Measurements from ENCODE around the gene KRT71.

The KRT71 gene

GRCh38 chr12:52542157-52542556 lies 10.8 kb downstream of the KRT71 start:
- no peak overlapping the region for H3K4me3 ChIP-seq
- H3K27ac ChIP-seq, result peak overlapping the region in 1 of 21 experiments; percentile 17

GRCh38 chr12:52541709-52542108 lies 11.2 kb downstream of the KRT71 start:
- Histone ChIP-seq H3K27ac (no peak overlapping the region), H3K4me3 (no peak overlapping the region)

- no peak overlapping the region for H3K4me3 ChIP-seq
- peak overlapping the region in 1 of 21 experiments; percentile 76 for H3K27ac ChIP-seq
Measured at GRCh38 chr12:52540531-52540930, 12.4 kb downstream of the KRT71 start.

- no peak overlapping the region for H3K4me3 ChIP-seq
Measured at GRCh38 chr12:52539821-52540173, 13.1 kb downstream of the KRT71 start.

GRCh38 chr12:52539083-52539820 lies 13.7 kb downstream of the KRT71 start:
- Histone ChIP-seq H3K4me3 (no peak overlapping the region), H3K27ac (peak overlapping the region in 14 of 21 experiments; percentile 21 to 76 (median 54))

More at GRCh38 chr12:52539821-52540173, 13.1 kb downstream of the KRT71 start:
- peak overlapping the region in 12 of 21 experiments; percentile 18 to 76 (median 42) for H3K27ac ChIP-seq

- Histone ChIP-seq H3K4me3 (no peak overlapping the region), H3K27ac (no peak overlapping the region)
Measured at GRCh38 chr12:52537101-52537500, 15.8 kb downstream of the KRT71 start.

- no peak overlapping the region for H3K4me3 ChIP-seq
- H3K27ac ChIP-seq, result no peak overlapping the region
Measured at GRCh38 chr12:52535574-52535973, 17.4 kb downstream of the KRT71 start.

GRCh38 chr12:52534482-52534881 lies 18.5 kb downstream of the KRT71 start:
- Histone ChIP-seq H3K4me3 (no peak overlapping the region), H3K27ac (peak overlapping the region in 1 of 21 experiments; percentile 74)

GRCh38 chr12:52533686-52534470 lies 19.1 kb downstream of the KRT71 start:
- no peak overlapping the region for H3K4me3 ChIP-seq

GRCh38 chr12:52532636-52533035 lies 20.3 kb downstream of the KRT71 start:
- H3K27ac ChIP-seq, result no peak overlapping the region

More at GRCh38 chr12:52533686-52534470, 19.1 kb downstream of the KRT71 start:
- peak overlapping the region in 8 of 21 experiments; percentile 1 to 74 (median 40) for H3K27ac ChIP-seq

GRCh38 chr12:52531566-52532300 lies 21.2 kb downstream of the KRT71 start:
- peak overlapping the region in 1 of 21 experiments; percentile 17 for H3K27ac ChIP-seq
- H3K4me3 ChIP-seq, result no peak overlapping the region

More at GRCh38 chr12:52532636-52533035, 20.3 kb downstream of the KRT71 start:
- H3K4me3 ChIP-seq, result no peak overlapping the region

- H3K4me3 ChIP-seq, result no peak overlapping the region
Measured at GRCh38 chr12:52530905-52531304, 22.0 kb downstream of the KRT71 start.

GRCh38 chr12:52530366-52530765 lies 22.6 kb downstream of the KRT71 start:
- Histone ChIP-seq H3K4me3 (no peak overlapping the region), H3K27ac (no peak overlapping the region)

More at GRCh38 chr12:52530905-52531304, 22.0 kb downstream of the KRT71 start:
- peak overlapping the region in 1 of 21 experiments; percentile 17 for H3K27ac ChIP-seq

GRCh38 chr12:52529846-52530245 lies 23.1 kb downstream of the KRT71 start:
- H3K4me3 ChIP-seq, result no peak overlapping the region
- H3K27ac ChIP-seq, result no peak overlapping the region

- H3K27ac ChIP-seq, result no peak overlapping the region
- H3K4me3 ChIP-seq, result no peak overlapping the region
Measured at GRCh38 chr12:52529417-52529816, 23.5 kb downstream of the KRT71 start.

- peak overlapping the region in 1 of 21 experiments; percentile 7 for H3K27ac ChIP-seq
- no peak overlapping the region for H3K4me3 ChIP-seq
Measured at GRCh38 chr12:52528641-52529143, 24.3 kb downstream of the KRT71 start.

- peak overlapping the region in 1 of 21 experiments; percentile 92 for H3K27ac ChIP-seq
- no peak overlapping the region for H3K4me3 ChIP-seq
Measured at GRCh38 chr12:52527121-52527800, 25.7 kb downstream of the KRT71 start.

- Histone ChIP-seq H3K27ac (peak overlapping the region in 9 of 21 experiments; percentile 3 to 92 (median 51)), H3K4me3 (no peak overlapping the region)
Measured at GRCh38 chr12:52526511-52526951, 26.4 kb downstream of the KRT71 start.

Measured in skin epidermis (tissue), 12 donors.